Measurements from ENCODE around the gene NPAS3.

- TF ChIP-seq CTCF (IDR thresholded peaks at IDR 0.05) (no peak), POLR2A (IDR thresholded peaks at IDR 0.05) (no peak)
Measured at GRCh38 chr14:33560718-33561431, 622.2 kb downstream of the NPAS3 start.
